Measurements from ENCODE around the gene SIN3B.

DNA sequence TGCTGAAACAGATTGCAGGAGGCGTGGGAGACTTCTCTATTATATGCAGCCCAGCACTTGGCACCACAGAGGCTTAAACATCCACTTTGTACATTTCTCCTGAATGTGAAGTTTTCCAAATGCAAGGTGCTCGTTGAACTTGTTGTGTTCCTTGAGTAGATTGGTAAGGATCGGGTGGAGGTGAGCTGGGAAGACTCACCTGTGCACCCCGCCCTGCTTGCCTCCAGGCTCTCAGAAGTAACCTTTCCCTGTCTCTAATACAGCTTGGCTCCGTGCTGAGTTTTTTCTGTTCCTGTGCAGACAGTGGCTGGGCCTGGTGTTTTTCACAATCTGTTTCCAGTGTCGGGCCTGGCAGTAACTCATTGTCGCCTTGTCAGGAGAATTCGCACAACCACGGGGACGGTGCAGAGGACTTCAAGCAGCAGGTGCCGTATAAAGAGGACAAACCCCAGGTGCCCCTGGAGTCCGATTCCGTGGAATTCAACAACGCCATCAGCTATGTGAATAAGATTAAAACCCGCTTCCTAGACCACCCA lies 12.3 kb downstream of the SIN3B start:
- TF ChIP-seq CTCF (IDR thresholded peaks at IDR 0.05): no peak
- no peak for TF ChIP-seq POLR2A (IDR thresholded peaks at IDR 0.05)

Data from ovary (tissue), 3 donors.